NK-92 (cell line): ENCODE data around the gene FOXD4L5.
"Not testable (repeated sequence)": the region's sequence is repeated elsewhere in the genome, so short reads cannot be mapped to it uniquely, and the experiment has no call there.

Experiments
- DNase-seq: peaks from one replicate; lab custom pipeline; 2025; ENCODE audit not compliant: unreplicated experiment; lab: John Stamatoyannopoulos, UW

The FOXD4L5 gene

DNA sequence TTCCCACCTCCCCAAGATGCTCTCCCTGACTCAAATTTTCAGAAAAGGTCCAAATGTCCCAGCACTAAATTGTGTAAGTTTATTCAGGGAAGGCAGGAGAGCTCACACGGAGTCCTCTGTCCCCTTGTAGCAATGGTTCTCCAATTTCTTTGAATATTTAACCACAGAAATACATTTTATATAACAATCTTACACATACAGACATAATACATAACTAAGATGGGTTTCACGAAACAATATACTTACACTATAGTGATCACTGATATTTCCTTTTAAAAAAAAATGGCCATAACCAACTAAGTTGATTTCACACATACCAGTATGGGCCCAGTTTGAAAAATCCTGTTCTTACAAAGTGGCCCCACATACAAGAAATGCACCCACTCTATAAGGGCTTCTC is at the start of gene FOXD4L5:
Gene FOXD4L5 (minus strand): TSS at position 101 of the 400 bp plus-strand sequence. CDS start 832 bp downstream, outside the sequence.
- not testable (repeated sequence) for DNase-seq

DNA sequence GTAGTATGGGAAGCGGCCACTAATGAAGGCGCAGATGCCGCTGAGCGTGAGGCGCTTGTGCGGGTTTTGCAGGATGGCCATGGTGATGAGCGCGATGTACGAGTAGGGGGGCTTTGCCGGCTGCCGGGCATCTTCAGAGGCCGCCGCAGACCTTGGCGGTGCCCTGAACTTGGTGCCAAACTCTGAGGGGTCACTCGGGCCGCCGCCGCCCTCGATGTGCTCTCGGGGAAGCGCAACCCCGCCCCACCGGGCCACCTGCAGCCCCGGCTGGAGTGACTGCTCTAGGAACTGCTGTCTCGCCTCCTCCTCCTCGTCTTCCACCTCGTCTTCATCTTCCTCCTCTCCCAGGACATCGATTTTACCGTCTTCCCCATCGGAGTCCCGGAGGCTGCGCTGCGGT is 1.1 kb downstream of the FOXD4L5 start:
- not testable (repeated sequence) for DNase-seq

DNA sequence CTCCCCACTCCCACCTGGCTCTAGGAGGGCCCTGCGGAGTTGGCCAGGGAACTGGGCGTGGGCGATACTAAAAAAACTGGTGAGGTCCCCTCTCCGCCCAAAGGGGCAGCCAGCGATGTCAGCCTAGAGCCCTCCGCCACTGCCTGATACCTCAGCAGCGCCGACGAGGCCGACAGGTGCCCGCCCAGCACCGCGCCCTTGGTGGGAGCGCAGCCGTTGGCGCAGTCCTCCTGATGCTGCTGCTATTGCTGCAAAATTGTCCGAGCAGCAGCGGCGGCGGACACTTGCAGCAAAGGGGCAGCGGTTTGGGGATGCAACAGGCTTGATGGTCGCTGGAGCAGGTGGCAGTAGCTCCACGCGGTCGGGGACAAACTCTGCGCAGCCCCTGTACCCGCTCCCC is 2.0 kb downstream of the FOXD4L5 start:
- not testable (repeated sequence) for DNase-seq
